ENCODE data around the gene TAS1R2. TPM values are rescaled to one million over a fixed set of nuclear protein-coding genes. Genes with fewer than 3 reads are reported as not detected.

TAS1R2 gene
- polyA plus RNA-seq, 1 of the 3 experiments (the other 2 are of a cell fraction), result not detected

DNA sequence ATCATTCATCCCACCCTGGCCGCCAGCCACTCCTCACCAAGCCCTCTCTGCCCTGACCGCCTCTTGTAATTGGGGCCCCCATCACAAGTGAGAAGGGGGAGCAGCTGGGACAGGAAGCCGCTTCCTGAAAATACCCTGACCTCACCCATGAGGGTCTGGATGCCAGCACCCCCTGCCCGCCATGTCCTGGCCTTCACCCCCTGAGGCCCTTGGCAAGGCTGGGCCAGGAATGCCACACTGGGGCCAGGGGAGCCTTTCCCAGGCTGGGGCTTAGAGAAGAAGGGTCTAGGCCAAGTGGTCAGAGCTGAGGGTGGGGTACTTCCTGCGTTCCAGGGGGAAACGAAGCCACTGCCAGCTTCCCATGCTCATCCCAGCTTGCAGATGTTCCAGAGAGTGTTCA, 60.5 kb downstream of the TAS1R2 start (continued):
- no peak for TF ChIP-seq FOXJ3 (CRISPR knock-in tag; IDR thresholded peaks at IDR 0.05)
- no peak for TF ChIP-seq TCF12 (IDR thresholded peaks at IDR 0.05)

DNA sequence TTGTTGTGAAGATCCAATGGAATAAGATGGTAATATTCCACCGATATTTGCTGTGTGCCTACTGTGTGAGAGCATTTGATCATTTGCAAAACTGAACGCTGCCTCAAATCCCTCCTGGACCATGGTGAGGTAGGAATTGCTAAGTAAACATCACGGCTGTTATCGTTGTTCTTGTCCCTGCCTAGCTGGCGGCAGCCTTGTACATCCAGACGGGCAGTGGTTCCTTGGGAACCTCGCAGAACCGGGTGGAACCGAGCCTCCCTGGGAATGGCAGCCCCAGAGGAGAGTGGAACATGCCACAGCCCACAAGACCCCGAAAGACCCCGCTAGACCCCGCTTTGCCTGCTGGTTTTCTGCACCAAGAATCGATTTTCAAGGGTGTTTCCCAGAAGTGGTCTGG, 60.9 kb downstream of the TAS1R2 start:
- ChIA-PET CTCF (no interaction called here), POLR2A (no interaction called here)
- Histone ChIP-seq H3K4me3 (ENCODE audit: low read depth in 2 of 2, low read length in 1 of 2) (no peak overlapping the region), H3K4me2 (no peak overlapping the region), H3K9ac (no peak overlapping the region), H3K4me1 (ENCODE audit: control insufficient read depth in 1 of 2, insufficient read depth in 2 of 2, low read depth in 1 of 2, low read length in 1 of 2) (peaks cover 0 to 23% of the 10 kb centered on the region in 2 experiments; a peak in 1 of 4 replicates), H3K9me2 (no peaks in the 10 kb centered on the region), H3K79me2 (ENCODE audit: insufficient read depth) (no peaks in the 10 kb centered on the region), H3K27me3 (ENCODE audit: insufficient read depth) (no peaks in the 10 kb centered on the region), H3K27ac (ENCODE audit: low read depth in 2 of 2, low read length in 1 of 2) (no peak overlapping the region), H4K20me1 (ENCODE audit: insufficient read depth) (no peaks in the 10 kb centered on the region), H3K9me3 (no peaks in the 10 kb centered on the region), H3F3A (replicated peaks; ENCODE audit: insufficient read depth) (no peaks in the 10 kb centered on the region), H3K36me3 (replicated peaks in 1 of 2; ENCODE audit: control insufficient read depth in 1 of 2, insufficient read depth in 2 of 2, low read length in 1 of 2) (no peaks in the 10 kb centered on the region), H2AFZ (ENCODE audit: low read depth) (no peak overlapping the region)
- WGBS (ENCODE audit: low lambda C conversion rate), result 41% methylated on average over 11 of the region's 13 CpGs
- TF ChIP-seq EP300 (IDR thresholded peaks at IDR 0.05; ENCODE audit: borderline replicate concordance in 1 of 2, low read depth in 1 of 2, low read length in 1 of 2), result no peak
- TF ChIP-seq SIN3A (IDR thresholded peaks at IDR 0.05; ENCODE audit: borderline replicate concordance, low read depth, low read length), result no peak
- no peak for TF ChIP-seq NFIC (IDR thresholded peaks at IDR 0.05; ENCODE audit: borderline replicate concordance)
- TF ChIP-seq ELF1 (IDR thresholded peaks at IDR 0.05), result no peak
- TF ChIP-seq YY1 (IDR thresholded peaks at IDR 0.05; ENCODE audit: low read depth), result no peak
- no peak for TF ChIP-seq CTCF (IDR thresholded peaks at IDR 0.05)
- TF ChIP-seq TEAD4 (IDR thresholded peaks at IDR 0.05; ENCODE audit: borderline replicate concordance, insufficient read depth), result no peak
- no peak for TF ChIP-seq RXRA (IDR thresholded peaks at IDR 0.05; ENCODE audit: borderline replicate concordance, low read depth)
- TF ChIP-seq, protein P1, sequence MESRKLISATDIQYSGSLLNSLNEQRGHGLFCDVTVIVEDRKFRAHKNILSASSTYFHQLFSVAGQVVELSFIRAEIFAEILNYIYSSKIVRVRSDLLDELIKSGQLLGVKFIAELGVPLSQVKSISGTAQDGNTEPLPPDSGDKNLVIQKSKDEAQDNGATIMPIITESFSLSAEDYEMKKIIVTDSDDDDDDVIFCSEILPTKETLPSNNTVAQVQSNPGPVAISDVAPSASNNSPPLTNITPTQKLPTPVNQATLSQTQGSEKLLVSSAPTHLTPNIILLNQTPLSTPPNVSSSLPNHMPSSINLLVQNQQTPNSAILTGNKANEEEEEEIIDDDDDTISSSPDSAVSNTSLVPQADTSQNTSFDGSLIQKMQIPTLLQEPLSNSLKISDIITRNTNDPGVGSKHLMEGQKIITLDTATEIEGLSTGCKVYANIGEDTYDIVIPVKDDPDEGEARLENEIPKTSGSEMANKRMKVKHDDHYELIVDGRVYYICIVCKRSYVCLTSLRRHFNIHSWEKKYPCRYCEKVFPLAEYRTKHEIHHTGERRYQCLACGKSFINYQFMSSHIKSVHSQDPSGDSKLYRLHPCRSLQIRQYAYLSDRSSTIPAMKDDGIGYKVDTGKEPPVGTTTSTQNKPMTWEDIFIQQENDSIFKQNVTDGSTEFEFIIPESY (IDR thresholded peaks at IDR 0.05; ENCODE audit: borderline replicate concordance, low read depth), result no peak
- TF ChIP-seq IRF3 (IDR thresholded peaks at IDR 0.05; ENCODE audit: low read depth, low read length), result no peak
- TF ChIP-seq GABPA (IDR thresholded peaks at IDR 0.05; ENCODE audit: low read depth), result no peak
- TF ChIP-seq RCOR1 (IDR thresholded peaks at IDR 0.05; ENCODE audit: low read length), result no peak
- no peak for TF ChIP-seq TCF12 (IDR thresholded peaks at IDR 0.05)
- no peak for TF ChIP-seq TAF1 (IDR thresholded peaks at IDR 0.05; ENCODE audit: borderline replicate concordance, low read depth, low read length)
- no peak for TF ChIP-seq CHD2 (IDR thresholded peaks at IDR 0.05; ENCODE audit: low read length, partially characterized antibody)
- no peak for TF ChIP-seq GATA2 (CRISPR knock-in tag; IDR thresholded peaks at IDR 0.05)
- TF ChIP-seq MXI1 (IDR thresholded peaks at IDR 0.05; ENCODE audit: low read depth, low read length), result no peak
- TF ChIP-seq MEF2A (IDR thresholded peaks at IDR 0.05; ENCODE audit: borderline replicate concordance, low read depth), result no peak
- DNase-seq, result no peak
